Measurements from ENCODE around the gene CSN1S1.

Gene CSN1S1

DNA sequence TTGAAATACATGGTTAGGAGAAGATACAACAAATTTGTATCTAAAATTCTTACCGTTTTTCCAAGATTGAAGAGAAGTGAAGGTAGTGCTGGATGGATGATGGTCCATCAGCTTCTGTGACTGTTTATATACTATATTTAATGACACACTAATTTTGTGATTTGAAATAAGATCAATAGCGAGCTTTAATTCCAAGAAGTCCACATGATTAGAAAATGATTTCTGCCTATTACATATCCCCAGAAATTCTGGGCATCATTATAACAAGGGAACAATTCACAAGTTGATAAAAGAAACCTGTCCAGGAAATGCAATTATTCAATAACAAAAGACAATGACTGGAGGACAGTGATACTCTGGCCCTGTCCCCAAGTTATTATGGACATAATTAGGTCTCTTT, 34.8 kb downstream of the CSN1S1 start, which contains the start of gene CSN2:
Gene CSN2 (minus strand): TSS at position 101 of the 400 bp plus-strand sequence. CDS start 4,733 bp downstream, outside the sequence.
- no peaks in the 10 kb centered on the region for H3K9me3 Mint-ChIP-seq
- no peak within 1 kb of the TSS for H3K27ac Mint-ChIP-seq
- no peaks in the 10 kb centered on the region for H3K36me3 Mint-ChIP-seq
- peaks cover 1% of the 10 kb centered on the region for H3K27me3 Mint-ChIP-seq
- H3K4me1 Mint-ChIP-seq: no peaks in the 10 kb centered on the region
- no peak within 1 kb of the TSS for H3K4me3 Mint-ChIP-seq

DNA sequence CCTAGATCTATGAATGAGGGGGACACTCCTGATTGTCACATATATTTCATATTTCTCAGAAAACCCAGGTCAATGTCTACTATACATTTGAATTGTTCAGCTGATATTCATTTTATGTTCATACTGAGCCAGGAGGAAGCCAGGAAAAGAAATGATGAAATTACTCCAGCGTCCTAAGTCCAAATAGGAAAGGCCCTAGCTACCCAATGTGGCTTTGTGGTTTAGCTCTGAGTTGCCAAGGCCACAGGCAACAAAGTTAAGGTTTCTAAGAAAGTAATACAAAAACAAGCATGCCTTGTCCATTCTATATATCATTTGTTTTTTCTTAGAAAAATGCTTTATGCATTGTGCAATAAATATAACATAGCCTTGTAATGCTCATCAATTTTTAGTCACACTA, 39.2 kb downstream of the CSN1S1 start:
- Mint-ChIP-seq H3K27me3 (peaks cover 1% of the 10 kb centered on the region), H3K4me1 (no peaks in the 10 kb centered on the region), H3K9me3 (no peaks in the 10 kb centered on the region), H3K27ac (no peak overlapping the region), H3K4me3 (no peak overlapping the region), H3K36me3 (no peaks in the 10 kb centered on the region)

DNA sequence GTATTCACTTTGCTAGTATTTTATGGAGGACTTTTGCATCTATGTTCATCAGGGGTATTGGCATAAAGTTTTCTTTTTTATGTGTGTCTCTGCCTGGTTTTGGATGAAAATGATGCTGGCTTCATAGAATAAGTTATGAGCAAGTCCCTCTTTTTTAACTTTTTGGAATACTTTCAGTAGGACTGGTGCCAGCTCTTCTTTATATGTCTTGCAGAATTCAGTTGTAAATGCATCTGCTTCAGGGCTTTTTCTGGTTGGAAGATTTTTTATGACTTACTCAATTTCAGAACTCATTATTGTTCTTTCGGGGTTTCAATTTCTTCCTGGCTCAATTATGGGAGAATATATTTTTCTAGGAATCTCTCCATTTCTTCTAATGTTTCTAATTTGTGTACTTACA, 43.8 kb downstream of the CSN1S1 start:
- no peak overlapping the region for H3K4me3 Mint-ChIP-seq
- H3K36me3 Mint-ChIP-seq: no peaks in the 10 kb centered on the region
- no peaks in the 10 kb centered on the region for H3K9me3 Mint-ChIP-seq
- H3K27me3 Mint-ChIP-seq: no peaks in the 10 kb centered on the region
- no peak overlapping the region for H3K27ac Mint-ChIP-seq
- no peaks in the 10 kb centered on the region for H3K4me1 Mint-ChIP-seq

GRCh38 chr4:69977582-69977981, 46.7 kb downstream of the CSN1S1 start:
- Mint-ChIP-seq H3K4me1 (no peaks in the 10 kb centered on the region), H3K36me3 (no peaks in the 10 kb centered on the region), H3K4me3 (no peak overlapping the region), H3K9me3 (no peaks in the 10 kb centered on the region), H3K27ac (no peak overlapping the region), H3K27me3 (no peaks in the 10 kb centered on the region)

DNA sequence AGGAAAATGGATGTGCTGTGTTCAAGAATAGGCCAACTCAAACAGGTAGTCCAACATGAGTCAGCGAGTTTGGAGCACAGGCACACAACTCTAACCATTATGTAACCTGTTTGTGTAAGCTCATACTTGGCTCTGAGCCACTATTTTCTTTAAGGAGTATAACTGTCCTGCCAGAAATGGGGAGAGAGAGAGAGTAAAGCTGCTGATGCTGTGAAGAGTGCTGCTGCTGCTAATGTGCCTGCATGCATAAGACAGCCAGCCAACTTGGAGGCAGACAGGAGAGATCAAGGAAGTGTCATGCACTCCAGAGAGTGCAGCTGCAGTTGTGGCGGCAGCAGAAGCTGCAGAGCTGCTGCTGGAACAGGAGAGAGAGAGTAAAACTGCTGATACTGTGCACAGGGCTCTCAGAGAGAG, 53.2 kb downstream of the CSN1S1 start:
- Mint-ChIP-seq H3K36me3 (no peaks in the 10 kb centered on the region), H3K27ac (no peak overlapping the region), H3K4me1 (no peaks in the 10 kb centered on the region), H3K4me3 (no peak overlapping the region), H3K27me3 (no peaks in the 10 kb centered on the region), H3K9me3 (no peaks in the 10 kb centered on the region)

DNA sequence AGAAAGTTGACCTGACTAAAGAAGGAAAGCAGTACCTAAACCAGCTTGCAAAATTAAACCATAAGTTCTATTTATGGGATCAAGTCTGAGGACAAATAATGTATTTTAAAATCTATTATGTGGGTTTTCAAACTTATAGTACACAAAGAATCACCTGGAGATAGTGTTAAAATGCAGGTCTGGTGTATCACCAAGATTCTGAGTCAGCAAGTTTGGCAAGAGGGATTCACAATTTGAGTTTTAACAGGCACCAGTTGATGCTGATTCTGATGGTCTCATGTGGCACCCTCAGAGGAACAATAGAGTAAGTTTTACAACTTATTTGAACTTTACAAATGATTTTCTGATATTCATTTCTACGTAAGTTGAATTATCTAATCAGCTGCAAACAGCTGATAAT, 55.8 kb downstream of the CSN1S1 start:
- H3K27me3 Mint-ChIP-seq: no peaks in the 10 kb centered on the region
- H3K4me1 Mint-ChIP-seq: no peaks in the 10 kb centered on the region

DNA sequence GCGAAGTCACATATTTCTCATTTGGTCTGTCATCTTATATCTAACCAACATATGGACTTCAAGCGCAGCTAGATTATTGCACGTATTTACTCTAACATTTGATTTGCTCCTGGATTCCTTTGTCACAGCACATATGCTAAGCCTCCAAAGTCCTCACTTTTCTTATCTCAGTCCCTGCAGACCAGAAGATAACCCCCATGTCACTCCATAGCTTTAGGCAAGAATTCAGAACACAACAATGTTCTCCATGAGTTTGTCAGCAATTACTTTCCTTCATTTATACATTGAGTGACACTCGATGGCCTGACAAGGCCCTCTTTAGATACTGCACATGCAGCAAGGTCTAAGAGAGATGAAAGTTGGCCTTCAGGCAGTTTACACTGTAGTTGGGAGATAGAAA, 60.1 kb downstream of the CSN1S1 start:
- Mint-ChIP-seq H3K27me3 (no peaks in the 10 kb centered on the region), H3K27ac (no peak overlapping the region), H3K9me3 (no peaks in the 10 kb centered on the region), H3K36me3 (no peaks in the 10 kb centered on the region), H3K4me3 (no peak overlapping the region), H3K4me1 (no peaks in the 10 kb centered on the region)

More for the DNA sequence above, 55.8 kb downstream of the CSN1S1 start:
- Mint-ChIP-seq H3K27ac (no peak overlapping the region), H3K9me3 (no peaks in the 10 kb centered on the region), H3K36me3 (no peaks in the 10 kb centered on the region), H3K4me3 (no peak overlapping the region)

- H3K36me3 Mint-ChIP-seq: no peaks in the 10 kb centered on the region
- no peak overlapping the region for H3K27ac Mint-ChIP-seq
- H3K4me3 Mint-ChIP-seq: no peak overlapping the region
- H3K9me3 Mint-ChIP-seq: no peaks in the 10 kb centered on the region
- H3K27me3 Mint-ChIP-seq: no peaks in the 10 kb centered on the region
- H3K4me1 Mint-ChIP-seq: no peaks in the 10 kb centered on the region
Observed at GRCh38 chr4:69994782-69995181, 63.9 kb downstream of the CSN1S1 start.

DNA sequence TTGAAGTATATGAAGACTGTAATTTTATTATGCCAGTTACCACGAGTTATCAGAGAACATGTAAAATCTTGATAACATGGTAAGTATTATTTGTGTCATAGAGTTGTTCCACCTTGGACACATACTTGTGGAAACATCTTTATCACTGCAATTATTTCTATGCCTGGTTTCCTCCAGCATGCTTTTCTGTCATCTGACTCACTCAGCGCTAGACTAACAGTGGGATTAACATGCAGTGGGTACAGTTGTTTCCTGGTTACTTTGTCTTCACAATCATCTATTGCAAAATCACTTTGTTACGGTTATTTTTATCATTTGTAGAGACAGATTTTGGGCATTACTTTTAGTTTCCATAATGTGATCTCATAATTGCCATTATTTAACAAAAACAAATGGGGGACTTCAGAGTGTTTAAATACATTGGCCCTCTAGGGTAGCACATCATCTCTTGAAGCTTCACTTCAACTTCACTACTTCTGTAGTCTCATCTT, 64.7 kb downstream of the CSN1S1 start, which contains the start of gene STATH:
Gene STATH (plus strand): TSS at position 441 of the 491 bp plus-strand sequence. CDS start 2,472 bp downstream, outside the sequence.
- Mint-ChIP-seq H3K4me1 (no peaks in the 10 kb centered on the region), H3K36me3 (no peaks in the 10 kb centered on the region), H3K9me3 (no peaks in the 10 kb centered on the region), H3K27me3 (no peaks in the 10 kb centered on the region), H3K4me3 (no peak within 1 kb of the TSS), H3K27ac (no peak within 1 kb of the TSS)

Data from activated naive CD4-positive, alpha-beta T cell treated with anti-CD3 and anti-CD28 coated beads, Interleukin-2, amount 50 U/mL, for 24 hours (primary cell).